PC-9 (cell line): ENCODE results near the gene PLEKHM2. TPM values are rescaled to one million over a fixed set of nuclear protein-coding genes. Genes with fewer than 3 reads are reported as not detected.

Source experiments
- BruUV-seq: library from RNA; stranded (reverse); fragments of 400-500 nt; replicated peaks from 2 replicates; lab custom pipeline; 2021; lab: Mats Ljungman, UMichigan
- CTCF ChIA-PET: fragments of 300-600 bp; sonication (Branson Sonifier 250); formaldehyde crosslinking; loops from one replicate; lab custom pipeline; 2022; ENCODE audit warnings: antibody characterized with exemption; lab: Charles Lee
- POLR2A ChIA-PET: fragments of 300-600 bp; sonication (Branson Sonifier 250); formaldehyde crosslinking; loops from one replicate; lab custom pipeline; 2022; ENCODE audit warnings: antibody characterized with exemption; ENCODE audit not compliant: unreplicated experiment; lab: Charles Lee
- DNase-seq, 2 experiments: peaks; one replicate each; pipeline versions ENCODE4 v3.0.0 to v3.0.0-alpha.2; 2015 to 2022; ENCODE audit warnings: mixed read lengths in 1 of 2
- H2AFZ ChIP-seq: fragments of 200-600 bp; sonication (generic); 2 replicates; pipeline ENCODE4 v1.8.1; 2017; ENCODE audit warnings: antibody characterized with exemption
- H3F3A ChIP-seq: fragments of 200-600 bp; sonication (generic); 2 replicates; pipeline ENCODE4 v1.8.1; 2017; ENCODE audit warnings: antibody characterized with exemption, mild to moderate bottlenecking, low read depth; ENCODE audit not compliant: insufficient read depth
- H3K27ac ChIP-seq: fragments of 200-600 bp; sonication (generic); 2 replicates; pipeline ENCODE4 v1.6.1; 2016; ENCODE audit warnings: mixed run types
- H3K27me3 ChIP-seq: fragments of 200-600 bp; sonication (generic); 2 replicates; pipeline ENCODE4 v1.6.1; 2016; ENCODE audit warnings: low read depth, mixed run types; ENCODE audit not compliant: insufficient read depth
- H3K36me3 ChIP-seq: fragments of 200-600 bp; sonication (generic); 2 replicates; pipeline ENCODE4 v1.6.1; 2016; ENCODE audit warnings: low read depth, mixed run types
- H3K4me1 ChIP-seq: fragments of 200-600 bp; sonication (generic); replicated peaks from 2 replicates; pipeline ENCODE4 v1.6.1; 2016; ENCODE audit warnings: mixed run types; ENCODE audit not compliant: insufficient read depth
- H3K4me2 ChIP-seq: fragments of 200-600 bp; sonication (generic); 2 replicates; pipeline ENCODE4 v1.6.1; 2017; ENCODE audit warnings: mixed run types
- H3K4me3 ChIP-seq: fragments of 200-600 bp; sonication (generic); 2 replicates; pipeline ENCODE4 v1.6.1; 2016; ENCODE audit warnings: mixed run types
- H3K79me2 ChIP-seq: fragments of 200-600 bp; sonication (generic); 2 replicates; pipeline ENCODE4 v1.6.1; 2017; ENCODE audit warnings: low read depth, mixed run types
- H3K9me2 ChIP-seq: fragments of 200-600 bp; sonication (generic); 2 replicates; pipeline ENCODE4 v1.8.1; 2017; ENCODE audit warnings: mild to moderate bottlenecking; ENCODE audit not compliant: insufficient read depth
- H3K9me3 ChIP-seq: fragments of 200-600 bp; sonication (generic); 2 replicates; pipeline ENCODE4 v1.8.1; 2016; ENCODE audit warnings: low read depth; ENCODE audit not compliant: insufficient read depth
- H4K20me1 ChIP-seq: fragments of 200-600 bp; sonication (generic); 2 replicates; pipeline ENCODE4 v1.8.1; 2017; ENCODE audit not compliant: insufficient read depth
- CTCF ChIP-seq: fragments of 200-600 bp; sonication (generic); conservative IDR thresholded peaks from 2 replicates; pipeline ENCODE4 v1.6.1; 2017; ENCODE audit warnings: mixed run types, antibody characterized with exemption, mild to moderate bottlenecking, moderate library complexity
- EZH2 ChIP-seq: fragments of 200-600 bp; sonication (generic); IDR thresholded peaks from 2 replicates; pipeline ENCODE4 v1.8.0; 2017; ENCODE audit warnings: antibody characterized with exemption, low read depth
- intact Hi-C: fragments of 100-400 bp; cut with micrococcal nuclease; formaldehyde crosslinking; loops from one replicate; pipeline ENCODE4 v1.10.0; 2022; ENCODE audit not compliant: unreplicated experiment
- total RNA-seq: library from RNA; stranded (reverse); gene quantifications from 2 replicates; pipeline ENCODE4 v1.2.3, GENCODE V29; 2021

Gene PLEKHM2
- total RNA-seq, 1 experiment from 2014 or later = 45.9 TPM

- Histone ChIP-seq H3K9me2 (no peaks in the 10 kb centered on the region), H3K36me3 (no peaks in the 10 kb centered on the region), H4K20me1 (no peaks in the 10 kb centered on the region), H3K4me1 (no peaks in the 10 kb centered on the region), H3K27me3 (no peaks in the 10 kb centered on the region), H3K9me3 (no peaks in the 10 kb centered on the region), H3K4me2 (no peak overlapping the region), H2AFZ (no peak overlapping the region), H3K27ac (no peak overlapping the region), H3K4me3 (no peak overlapping the region), H3K79me2 (no peaks in the 10 kb centered on the region), H3F3A (0 out of 2 replicates have a peak, but pooled peaks cover 3% of the 10 kb centered on the region)
- ChIA-PET CTCF (no interaction called here), POLR2A (no interaction called here)
- TF ChIP-seq CTCF (no peak), EZH2 (no peak)
- DNase-seq = no peak
- BruUV-seq = no TSS peak
- intact Hi-C loops = no loop called here
Observed at GRCh38 chr1:15667362-15667761, 16.8 kb upstream of the PLEKHM2 start.

- no peaks in the 10 kb centered on the region for H3K9me3 ChIP-seq
- TF ChIP-seq EZH2 (no peak), CTCF (no peak)
- H3K4me3 ChIP-seq = no peak overlapping the region
- H3K79me2 ChIP-seq = no peaks in the 10 kb centered on the region
- CTCF ChIA-PET = no interaction called here
- no peaks in the 10 kb centered on the region for H3F3A ChIP-seq
- H3K4me2 ChIP-seq = no peak overlapping the region
- H3K27ac ChIP-seq = no peak overlapping the region
- H4K20me1 ChIP-seq = no peaks in the 10 kb centered on the region
- H3K27me3 ChIP-seq = no peaks in the 10 kb centered on the region
- no peaks in the 10 kb centered on the region for H3K9me2 ChIP-seq
- POLR2A ChIA-PET = interaction anchor here (0.9 kb wide), 1 partner anchor 329 kb away, joined by 3 read pairs; no protein-coding TSS in a partner anchor
- H2AFZ ChIP-seq = no peak overlapping the region
- no peaks in the 10 kb centered on the region for H3K4me1 ChIP-seq
- no peak for DNase-seq
- intact Hi-C loops = no loop called here
- BruUV-seq = no TSS peak
- H3K36me3 ChIP-seq = no peaks in the 10 kb centered on the region
Observed at GRCh38 chr1:15668089-15668754, 15.9 kb upstream of the PLEKHM2 start.

GRCh38 chr1:15669074-15669473 lies 15.0 kb upstream of the PLEKHM2 start:
- BruUV-seq = no TSS peak
- ChIA-PET CTCF (no interaction called here), POLR2A (interaction anchor here (0.9 kb wide), 1 partner anchor 330 kb away, joined by 3 read pairs; no protein-coding TSS in a partner anchor)
- Histone ChIP-seq H3K9me2 (no peaks in the 10 kb centered on the region), H3K4me3 (no peak overlapping the region), H3K79me2 (no peaks in the 10 kb centered on the region), H3K4me2 (no peak overlapping the region), H3F3A (no peaks in the 10 kb centered on the region), H4K20me1 (no peaks in the 10 kb centered on the region), H3K36me3 (no peaks in the 10 kb centered on the region), H3K4me1 (no peaks in the 10 kb centered on the region), H2AFZ (no peak overlapping the region), H3K27ac (no peak overlapping the region), H3K27me3 (no peaks in the 10 kb centered on the region), H3K9me3 (no peaks in the 10 kb centered on the region)
- intact Hi-C loops = no loop called here
- no peak for DNase-seq
- TF ChIP-seq EZH2 (no peak), CTCF (no peak)
